Activated CD4-positive, alpha-beta T cell treated with anti-CD3 and anti-CD28 coated beads, Interleukin-10, Interleukin-2, amounts not matched to agents 100 ng/mL and 50 ng/mL, durations not matched to agents 16 hours and 8 hours (primary cell): ENCODE results near the gene NTSR2.
"Not testable (repeated sequence)": the region's sequence is repeated elsewhere in the genome, so short reads cannot be mapped to it uniquely, and the experiment has no call there.

Source experiments
- DNase-seq: peaks from one replicate; pipeline ENCODE4 v3.0.0-alpha.2; 2020

The NTSR2 gene

DNA sequence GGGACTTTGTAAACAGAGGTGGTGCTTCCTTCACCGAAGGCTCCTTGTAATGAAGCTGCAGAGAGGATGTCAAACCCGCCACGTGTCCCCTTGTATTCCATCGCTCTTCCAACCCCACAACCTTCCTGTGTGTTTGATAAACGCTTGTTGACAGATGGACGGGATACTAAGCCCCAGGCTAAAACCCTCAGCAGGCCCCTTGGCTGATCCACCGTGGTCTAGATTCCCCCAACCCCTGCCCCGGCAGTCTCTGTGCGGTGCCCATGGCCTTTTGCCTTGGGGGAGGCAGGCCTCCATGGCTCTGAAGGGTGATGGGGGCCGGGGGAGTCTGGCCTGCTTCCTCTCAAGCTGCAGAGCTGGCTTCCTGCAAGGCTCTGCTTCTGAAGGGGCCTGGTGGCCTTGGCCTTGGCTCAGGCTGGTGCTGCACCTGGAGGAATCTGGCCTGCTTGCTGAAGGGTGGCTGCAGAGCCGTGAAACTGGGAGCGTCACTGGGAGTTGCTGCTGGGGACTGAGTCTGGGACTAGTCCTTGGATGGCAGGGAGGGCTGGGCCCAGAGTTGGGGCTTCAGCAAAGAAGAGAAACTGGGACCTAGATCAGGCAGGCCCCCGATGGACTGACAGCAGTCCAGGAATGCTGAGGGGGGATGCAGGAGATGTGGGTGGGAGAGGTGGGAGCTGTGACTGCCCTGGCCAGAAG lies 9.6 kb upstream of the NTSR2 start:
- no peak for DNase-seq

- DNase-seq: no peak
Measured at GRCh38 chr2:11679016-11679415, 9.0 kb upstream of the NTSR2 start.

DNA sequence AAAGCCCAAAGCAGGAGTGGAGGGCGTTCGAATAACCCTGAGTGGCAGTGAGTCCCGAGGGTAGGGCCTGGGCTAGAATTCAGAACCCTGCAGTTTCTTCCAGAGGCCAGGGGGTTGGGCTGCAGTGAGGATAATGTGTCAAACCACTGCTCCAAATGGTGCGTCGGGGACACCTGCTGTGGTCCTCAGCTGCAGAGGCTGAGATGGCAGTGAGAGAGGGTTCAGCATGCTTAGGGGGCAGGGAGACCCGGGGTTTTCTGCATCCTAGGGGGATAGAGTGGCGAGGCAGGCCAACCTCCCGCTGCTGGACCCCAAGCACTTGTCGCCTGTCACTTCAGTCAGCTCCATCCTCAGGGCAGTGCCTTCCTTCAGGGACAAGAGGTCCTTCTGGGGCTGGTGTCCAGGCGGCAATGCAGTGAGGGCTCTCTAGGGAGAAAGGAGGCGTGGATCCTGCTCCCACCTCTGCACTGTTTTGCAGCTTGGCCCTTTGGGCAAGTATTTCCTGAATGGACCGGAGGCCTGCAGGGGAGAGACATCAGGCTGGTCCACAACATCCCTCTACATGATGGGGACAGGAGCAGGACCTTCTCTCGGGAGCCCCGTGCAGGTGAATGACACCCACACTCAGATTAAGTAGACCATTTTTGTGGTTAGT lies 8.4 kb upstream of the NTSR2 start:
- DNase-seq: no peak

DNA sequence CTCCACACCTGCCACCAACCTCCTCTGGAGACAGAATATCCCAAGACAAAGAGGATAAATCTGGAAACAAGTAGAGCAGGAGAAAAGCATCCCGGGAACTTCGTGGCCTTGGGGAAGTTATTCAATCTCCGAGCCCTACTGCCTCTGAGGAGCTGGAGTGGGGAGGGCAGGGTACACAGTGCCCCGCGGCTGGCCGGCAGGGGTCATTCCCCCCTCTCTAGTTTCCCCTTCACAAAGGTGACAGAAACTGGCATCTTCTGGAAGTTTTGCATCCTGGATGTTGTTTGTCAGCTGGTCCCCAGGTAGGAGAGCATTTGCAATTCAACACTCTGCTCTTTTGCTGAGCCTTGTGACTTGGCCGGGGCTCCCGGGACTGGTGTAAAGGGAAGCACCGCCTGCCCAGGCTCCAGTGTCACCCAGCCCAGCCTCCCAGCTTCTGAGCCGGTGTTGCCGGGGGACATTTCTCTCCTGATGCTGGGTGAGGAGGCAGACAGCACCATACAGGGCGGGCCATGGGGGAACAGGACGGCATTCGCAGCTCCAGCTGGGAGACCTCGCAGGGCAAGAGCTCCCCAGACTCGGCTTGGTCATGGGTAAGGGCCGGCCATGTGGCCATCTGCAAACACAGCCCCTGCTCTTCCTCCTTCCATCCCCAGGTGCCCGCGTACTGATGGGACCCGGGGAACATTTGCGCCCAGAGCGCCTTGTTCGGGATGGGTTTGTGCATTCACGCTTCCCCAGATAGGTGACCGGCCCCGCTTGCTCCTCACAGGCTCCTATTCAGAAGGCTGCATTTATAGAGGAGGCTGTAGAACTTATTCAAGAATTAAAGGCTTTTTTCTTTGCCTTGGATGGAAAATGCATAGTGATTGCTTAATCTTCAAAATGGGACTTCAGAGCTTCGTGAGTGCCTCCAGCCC lies 7.4 kb upstream of the NTSR2 start:
- no peak for DNase-seq

GRCh38 chr2:11676640-11677039 lies 6.6 kb upstream of the NTSR2 start:
- DNase-seq: no peak

- no peak for DNase-seq
Measured at GRCh38 chr2:11675423-11676112, 5.6 kb upstream of the NTSR2 start.

DNA sequence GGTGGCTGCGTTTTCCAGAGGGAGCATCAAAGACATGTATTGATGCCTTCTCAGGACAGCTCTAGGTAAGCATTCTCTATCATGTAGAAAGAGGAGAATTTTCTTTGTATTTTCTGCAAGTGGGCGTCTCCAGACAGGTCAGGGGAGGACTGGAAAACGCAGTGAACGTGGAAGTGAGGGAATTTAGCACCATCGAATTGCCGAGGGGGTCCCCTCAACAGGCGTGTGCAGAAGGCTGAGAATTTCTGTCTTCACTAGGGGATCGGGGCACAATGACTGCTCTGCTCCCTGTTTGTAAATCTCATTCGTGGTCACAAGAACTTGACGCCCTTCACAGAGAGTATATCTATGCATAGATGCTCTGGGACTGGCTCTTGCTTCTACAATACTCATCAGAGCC lies 5.0 kb upstream of the NTSR2 start:
- no peak for DNase-seq

DNA sequence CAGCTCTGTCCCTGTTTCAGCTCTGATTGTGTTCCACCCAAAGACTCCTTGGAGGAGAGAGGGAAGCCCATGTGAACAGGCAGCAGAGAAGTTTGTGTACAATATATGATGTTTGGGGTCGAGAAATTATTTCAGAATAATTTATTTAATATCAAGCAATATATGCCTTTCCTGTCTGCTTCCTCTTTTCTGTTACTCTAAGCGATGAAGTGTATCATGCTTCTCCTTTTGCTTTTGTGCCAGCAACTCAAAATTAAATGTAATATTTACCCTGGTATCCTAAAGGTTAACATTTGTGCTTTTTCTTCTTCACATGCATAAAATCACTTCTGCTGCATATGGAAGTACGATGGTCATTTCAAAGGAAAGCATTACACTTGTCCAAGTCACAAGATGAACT lies 2.4 kb upstream of the NTSR2 start:
- no peak for DNase-seq

- DNase-seq: no peak
Measured at GRCh38 chr2:11667866-11668637, 1.9 kb downstream of the NTSR2 start.

DNA sequence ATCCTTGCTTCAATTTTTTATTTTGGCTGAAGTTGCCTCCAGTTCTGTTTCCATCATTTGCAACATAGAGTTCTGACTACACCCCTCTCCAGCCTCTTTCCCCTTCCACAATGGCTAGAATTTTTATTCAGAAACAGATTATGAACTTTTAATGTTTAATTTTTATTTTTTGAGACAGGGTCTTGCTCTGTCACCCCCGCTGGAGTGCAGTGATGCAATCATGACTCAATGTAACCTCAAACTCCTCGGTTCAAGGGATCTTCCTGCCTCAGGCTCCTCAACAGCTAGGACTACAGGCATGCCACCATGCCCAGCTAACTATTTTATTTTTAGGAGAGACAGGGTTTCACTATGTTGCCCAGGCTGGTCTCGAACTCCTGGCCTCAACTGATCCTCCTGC lies 2.8 kb downstream of the NTSR2 start:
- no peak for DNase-seq

DNA sequence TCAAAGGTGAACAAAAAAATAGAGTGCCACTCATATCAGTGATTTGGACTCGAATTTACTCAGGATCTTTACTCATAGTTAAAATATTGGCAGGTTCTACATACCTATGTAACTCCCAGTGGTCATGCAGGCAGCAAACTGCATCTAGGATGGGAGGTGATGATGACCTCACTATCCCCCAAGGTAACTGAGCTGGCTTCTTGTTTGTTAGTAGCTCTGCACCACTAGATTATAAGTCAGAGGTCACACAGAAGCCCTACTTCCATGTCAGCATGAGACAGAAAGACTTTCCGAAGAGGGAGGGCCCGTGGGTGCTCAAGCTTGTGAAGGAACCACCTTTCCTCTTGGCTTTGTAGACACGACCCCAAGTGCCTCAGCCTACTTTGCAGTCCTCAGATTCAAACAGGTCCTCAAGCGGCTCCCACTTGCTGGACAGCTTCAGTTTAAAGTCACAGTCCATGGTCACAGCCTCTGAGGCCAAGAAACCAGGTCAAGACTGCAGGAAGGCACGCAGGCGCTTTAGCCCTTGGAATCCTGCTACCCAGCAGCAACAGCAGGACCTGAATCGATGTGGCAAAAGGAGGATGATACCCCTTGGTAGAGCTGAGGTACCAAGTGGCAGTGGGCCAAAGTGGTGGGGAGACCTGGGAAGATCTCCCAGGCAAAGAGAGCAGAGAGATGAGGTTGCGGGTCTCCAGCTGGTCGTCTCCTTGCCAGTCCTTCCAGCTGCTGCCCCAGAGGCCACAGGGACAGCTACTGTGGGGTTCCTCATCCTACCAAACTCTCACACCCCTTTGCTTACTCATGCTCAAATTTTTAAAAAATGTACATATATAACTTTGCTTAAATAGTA lies 4.3 kb downstream of the NTSR2 start:
- DNase-seq: no peak

DNA sequence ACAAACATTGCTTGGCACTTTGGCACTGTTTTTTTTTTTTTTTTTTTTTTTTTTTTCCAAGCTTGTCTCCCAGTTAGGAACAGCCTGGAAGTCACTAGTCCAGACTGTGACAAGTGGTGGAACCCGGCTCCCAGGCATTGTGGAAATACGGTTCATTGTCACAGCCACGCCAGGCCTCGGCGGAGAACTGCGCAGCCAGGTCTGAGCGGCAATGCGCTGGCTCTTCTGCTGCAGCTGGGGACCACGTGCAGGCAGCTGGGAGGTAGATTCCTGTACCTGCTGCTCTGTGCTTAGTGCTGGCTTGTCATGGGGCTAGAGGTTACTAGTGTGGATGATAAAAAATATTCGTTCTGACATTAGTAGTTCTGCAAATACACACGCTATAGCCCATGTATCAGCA lies 5.0 kb downstream of the NTSR2 start:
- DNase-seq: no peak

DNA sequence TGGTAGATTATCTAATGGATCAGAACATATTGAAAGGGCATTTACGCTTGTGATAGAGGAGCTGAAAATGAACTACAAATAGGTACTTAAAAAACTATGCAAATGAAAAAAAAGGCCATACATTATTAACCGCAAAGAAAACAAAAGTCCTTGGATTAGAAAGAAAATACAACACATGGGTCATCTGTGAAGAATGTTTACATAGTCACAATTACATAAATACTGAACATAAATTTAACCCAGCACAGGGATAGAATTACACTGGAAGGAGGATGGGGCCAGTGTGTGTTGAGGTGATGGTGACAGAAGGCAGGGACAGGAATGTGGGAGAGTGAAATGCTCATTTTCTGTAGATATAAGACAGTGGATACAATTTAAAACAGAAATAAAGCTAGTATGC lies 6.6 kb downstream of the NTSR2 start:
- DNase-seq: no peak

GRCh38 chr2:11662882-11663281 lies 7.1 kb downstream of the NTSR2 start:
- DNase-seq: no peak

GRCh38 chr2:11661891-11662435 lies 8.0 kb downstream of the NTSR2 start:
- DNase-seq: no peak

DNA sequence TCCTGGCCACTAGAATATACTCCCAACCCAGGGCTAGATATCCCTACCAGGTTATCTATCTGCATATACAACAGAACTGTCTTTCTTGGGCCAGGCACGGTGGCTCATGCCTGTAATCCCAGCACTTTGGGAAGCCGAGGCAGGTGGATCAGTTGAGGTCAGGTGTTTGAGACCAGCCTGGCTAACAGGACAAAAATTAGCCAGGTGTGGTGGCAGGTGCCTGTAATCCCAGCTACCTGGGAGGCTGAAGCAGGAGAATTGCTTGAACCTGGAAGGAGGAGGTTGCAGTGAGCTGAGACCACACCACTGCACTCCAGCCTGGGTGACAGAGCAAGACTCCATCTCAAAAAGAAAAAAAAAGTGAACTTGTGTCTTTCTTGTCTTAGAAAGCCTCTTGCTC lies 9.6 kb downstream of the NTSR2 start:
- not testable (repeated sequence) for DNase-seq

GRCh38 chr2:11659851-11660250 lies 10.1 kb downstream of the NTSR2 start:
- no peak for DNase-seq

DNA sequence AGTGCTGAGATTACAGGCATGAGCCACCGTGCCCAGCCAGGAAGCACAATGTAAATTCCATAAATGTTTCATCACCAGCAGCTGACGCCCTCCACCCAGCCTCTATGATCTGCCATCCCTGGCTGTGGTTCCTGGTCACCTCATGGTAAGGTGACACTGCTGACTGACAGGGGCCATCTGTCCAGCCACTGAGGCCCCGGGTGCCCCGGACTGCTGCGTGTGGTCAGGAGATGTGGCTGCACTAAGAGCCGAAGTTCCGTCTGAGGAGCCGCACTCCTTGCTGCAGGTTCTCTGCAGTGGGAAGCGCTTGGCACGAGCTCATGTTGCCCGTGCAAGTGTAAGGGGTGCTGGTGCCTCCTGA lies 10.9 kb downstream of the NTSR2 start:
- no peak for DNase-seq

GRCh38 chr2:11658208-11659114 lies 11.5 kb downstream of the NTSR2 start:
- no peak for DNase-seq

DNA sequence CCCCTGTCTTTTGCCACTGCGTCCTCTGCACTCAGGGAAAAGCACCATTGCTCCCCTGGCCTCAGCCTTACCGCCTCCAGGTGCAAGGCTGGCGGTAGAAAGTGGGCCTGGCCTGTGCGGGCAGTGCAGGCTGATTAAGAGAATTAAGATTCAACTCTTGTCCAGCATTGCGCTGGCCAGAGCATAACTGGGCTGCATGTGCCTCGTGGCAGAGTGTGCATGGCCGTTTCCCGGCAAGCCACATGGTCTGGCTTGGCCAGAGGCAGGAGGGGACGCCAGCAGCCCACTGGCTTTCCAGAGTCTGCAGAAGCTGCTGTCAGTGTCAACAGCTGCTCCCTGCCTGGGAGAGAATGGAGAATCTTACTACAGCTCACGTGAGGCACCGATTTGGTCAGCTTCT lies 12.3 kb downstream of the NTSR2 start:
- DNase-seq: no peak
